ENCODE data around the gene C12orf75.

Gene C12orf75

GRCh38 chr12:105348142-105348541 lies 17.7 kb downstream of the C12orf75 start:
- no peak for TF ChIP-seq REST (IDR thresholded peaks at IDR 0.05; ENCODE audit: insufficient read depth in 1 of 2, low read depth in 2 of 2, low read length in 2 of 2)
- TF ChIP-seq FOXP2 (optimal IDR thresholded peaks at IDR 0.05; ENCODE audit: borderline replicate concordance, extremely low read depth, extremely low read length, insufficient read depth), result no peak
- TF ChIP-seq TAF1 (IDR thresholded peaks at IDR 0.05; ENCODE audit: borderline replicate concordance, insufficient read depth, low read length), result no peak
- no peak for TF ChIP-seq SIN3A (IDR thresholded peaks at IDR 0.05; ENCODE audit: borderline replicate concordance, insufficient read depth, low read length)
- TF ChIP-seq POLR2AphosphoS5 (IDR thresholded peaks at IDR 0.05; ENCODE audit: low read depth, low read length), result no peak

- no peak for TF ChIP-seq TAF1 (IDR thresholded peaks at IDR 0.05; ENCODE audit: borderline replicate concordance, insufficient read depth, low read length)
- TF ChIP-seq POLR2AphosphoS5 (IDR thresholded peaks at IDR 0.05; ENCODE audit: low read depth, low read length), result no peak
- no peak for TF ChIP-seq FOXP2 (optimal IDR thresholded peaks at IDR 0.05; ENCODE audit: borderline replicate concordance, extremely low read depth, extremely low read length, insufficient read depth)
- no peak for TF ChIP-seq SIN3A (IDR thresholded peaks at IDR 0.05; ENCODE audit: borderline replicate concordance, insufficient read depth, low read length)
- TF ChIP-seq REST (IDR thresholded peaks at IDR 0.05; ENCODE audit: insufficient read depth in 1 of 2, low read depth in 2 of 2, low read length in 2 of 2), result no peak
These were observed 18.1 kb downstream of the C12orf75 start for GRCh38 chr12:105348561-105348960.

GRCh38 chr12:105349138-105349537 lies 18.6 kb downstream of the C12orf75 start:
- TF ChIP-seq SIN3A (IDR thresholded peaks at IDR 0.05; ENCODE audit: borderline replicate concordance, insufficient read depth, low read length), result no peak
- TF ChIP-seq FOXP2 (optimal IDR thresholded peaks at IDR 0.05; ENCODE audit: borderline replicate concordance, extremely low read depth, extremely low read length, insufficient read depth), result no peak

GRCh38 chr12:105351523-105351922 lies 21.0 kb downstream of the C12orf75 start:
- TF ChIP-seq POLR2AphosphoS5 (IDR thresholded peaks at IDR 0.05; ENCODE audit: low read depth, low read length) (no peak), FOXP2 (optimal IDR thresholded peaks at IDR 0.05; ENCODE audit: borderline replicate concordance, extremely low read depth, extremely low read length, insufficient read depth) (no peak), SIN3A (IDR thresholded peaks at IDR 0.05; ENCODE audit: borderline replicate concordance, insufficient read depth, low read length) (no peak), TAF1 (IDR thresholded peaks at IDR 0.05; ENCODE audit: borderline replicate concordance, insufficient read depth, low read length) (no peak), REST (IDR thresholded peaks at IDR 0.05; ENCODE audit: insufficient read depth in 1 of 2, low read depth in 2 of 2, low read length in 2 of 2) (no peak)

- TF ChIP-seq POLR2AphosphoS5 (IDR thresholded peaks at IDR 0.05; ENCODE audit: low read depth, low read length) (no peak), SIN3A (IDR thresholded peaks at IDR 0.05; ENCODE audit: borderline replicate concordance, insufficient read depth, low read length) (no peak), TAF1 (IDR thresholded peaks at IDR 0.05; ENCODE audit: borderline replicate concordance, insufficient read depth, low read length) (no peak), FOXP2 (optimal IDR thresholded peaks at IDR 0.05; ENCODE audit: borderline replicate concordance, extremely low read depth, extremely low read length, insufficient read depth) (no peak), REST (IDR thresholded peaks at IDR 0.05; ENCODE audit: insufficient read depth in 1 of 2, low read depth in 2 of 2, low read length in 2 of 2) (no peak)
These were observed 21.6 kb downstream of the C12orf75 start for GRCh38 chr12:105352052-105352451.

Data from PFSK-1 (cell line).